ENCODE measurements around the gene HMG20B. TPM values are rescaled to one million over a fixed set of nuclear protein-coding genes. Genes with fewer than 3 reads are reported as not detected.
"Not testable (repeated sequence)": the region's sequence is repeated elsewhere in the genome, so short reads cannot be mapped to it uniquely, and the experiment has no call there.

HMG20B gene
- total RNA-seq, 1 experiment from 2014 or later, result 121 TPM

DNA sequence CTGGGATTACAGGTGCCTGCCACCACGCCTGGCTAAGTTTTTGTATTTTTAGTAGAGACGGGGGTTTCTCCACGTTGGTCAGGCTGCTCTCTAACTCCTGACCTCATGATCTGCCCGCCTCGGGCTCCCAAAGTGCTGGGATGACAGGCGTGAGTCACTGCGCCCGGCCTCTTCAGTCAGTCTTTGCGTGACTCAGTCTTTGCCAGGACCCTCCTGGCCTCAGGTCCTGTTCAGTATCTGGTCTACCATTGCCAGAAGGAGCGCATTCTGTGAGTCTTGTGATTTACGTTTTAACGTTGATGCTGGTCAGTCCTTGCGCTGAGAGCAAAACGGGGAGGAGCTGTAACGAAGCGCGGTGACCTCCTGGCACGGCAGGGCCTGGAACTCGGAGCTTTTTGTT lies 7.6 kb upstream of the HMG20B start:
- no peaks in the 10 kb centered on the region for H3K9me3 Mint-ChIP-seq
- CTCF ChIA-PET, result interaction anchor here (0.6 to 1.8 kb wide), 3 partner anchors 20 to 38 kb away, joined by 4 to 5 read pairs (median 5); no protein-coding TSS in a partner anchor
- DNase-seq (ENCODE audit: low spot score) (no peak), ATAC-seq (no peak)
- H3K36me3 Mint-ChIP-seq, result no peaks in the 10 kb centered on the region
- peaks cover 24% of the 10 kb centered on the region for H3K27me3 Mint-ChIP-seq (ENCODE audit: low read depth)
- H3K27ac Mint-ChIP-seq, result 0 out of 2 replicates have a peak overlapping the region, but pooled peaks have one; percentile 53
- H3K4me1 Mint-ChIP-seq, result no peaks in the 10 kb centered on the region
- H3K4me3 Mint-ChIP-seq, result no peak overlapping the region
- POLR2A ChIA-PET, result interaction anchor here (0.6 kb wide), 1 partner anchor 292 kb away, joined by 6 read pairs; no protein-coding TSS in a partner anchor
- no peak for TF ChIP-seq FOXK1 (CRISPR knock-in tag; IDR thresholded peaks at IDR 0.05)
- TF ChIP-seq, protein P1, sequence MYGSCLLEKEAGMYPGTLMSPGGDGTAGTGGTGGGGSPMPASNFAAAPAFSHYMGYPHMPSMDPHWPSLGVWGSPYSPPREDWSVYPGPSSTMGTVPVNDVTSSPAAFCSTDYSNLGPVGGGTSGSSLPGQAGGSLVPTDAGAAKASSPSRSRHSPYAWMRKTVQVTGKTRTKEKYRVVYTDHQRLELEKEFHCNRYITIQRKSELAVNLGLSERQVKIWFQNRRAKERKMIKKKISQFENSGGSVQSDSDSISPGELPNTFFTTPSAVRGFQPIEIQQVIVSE (CRISPR knock-in tag; IDR thresholded peaks at IDR 0.05; ENCODE audit: borderline replicate concordance), result no peak
- TF ChIP-seq FOXP1 (CRISPR knock-in tag; IDR thresholded peaks at IDR 0.05; ENCODE audit: borderline replicate concordance), result no peak

DNA sequence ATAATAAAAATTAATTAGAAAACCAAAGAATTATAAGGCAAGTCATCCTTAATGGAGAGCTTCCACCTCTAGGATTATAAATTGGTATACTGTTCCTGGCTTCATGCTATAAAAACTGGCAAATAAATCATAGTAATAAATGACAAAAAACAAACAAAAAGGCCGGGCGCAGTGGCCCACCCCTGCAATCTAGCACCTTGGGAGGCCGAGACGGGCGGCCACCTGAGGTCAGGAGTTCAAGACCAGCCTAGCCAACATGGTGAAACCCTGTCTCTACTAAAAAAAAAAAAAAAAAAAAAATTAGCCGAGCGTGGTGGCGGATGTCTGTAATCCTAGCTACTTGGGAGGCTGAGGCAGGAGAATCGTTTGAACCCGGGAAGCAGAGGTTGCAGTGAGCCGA lies 2.7 kb upstream of the HMG20B start:
- H3K36me3 Mint-ChIP-seq; ATAC-seq; H3K9me3 Mint-ChIP-seq; H3K4me1 Mint-ChIP-seq; H3K27ac Mint-ChIP-seq; POLR2A ChIA-PET; H3K27me3 Mint-ChIP-seq (ENCODE audit: low read depth); H3K4me3 Mint-ChIP-seq; DNase-seq (ENCODE audit: low spot score): not testable (repeated sequence)
- CTCF ChIA-PET, result interaction anchor here (0.6 to 1.3 kb wide), 2 partner anchors 25 to 1142 kb away, joined by 3 to 8 read pairs; no protein-coding TSS in a partner anchor

DNA sequence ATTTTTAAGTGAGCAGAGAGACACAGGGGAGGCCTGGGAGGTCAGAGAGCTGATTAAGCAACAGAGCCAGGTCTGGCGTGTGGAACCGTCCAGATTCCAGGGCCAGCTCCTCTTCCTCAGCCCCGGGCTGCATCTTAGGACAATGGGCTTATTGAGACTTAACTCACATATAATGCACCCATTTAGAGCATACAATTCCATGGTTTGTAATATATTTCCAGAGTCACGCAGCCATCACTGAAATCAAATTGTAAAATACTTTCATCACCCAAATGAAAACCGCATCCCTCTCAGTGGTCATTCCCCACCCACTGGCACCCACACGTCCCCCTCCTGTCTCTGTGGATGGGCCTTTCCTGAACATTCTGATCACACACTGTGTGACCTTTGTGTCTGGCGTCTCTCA lies 2.1 kb upstream of the HMG20B start:
- Mint-ChIP-seq H3K36me3 (peaks cover 8% of the 10 kb centered on the region), H3K4me1 (peaks cover 15% of the 10 kb centered on the region), H3K27ac (no peak overlapping the region), H3K27me3 (ENCODE audit: low read depth) (no peaks in the 10 kb centered on the region; the same call in 1 of the 2 replicates), H3K4me3 (no peak overlapping the region), H3K9me3 (no peaks in the 10 kb centered on the region)
- POLR2A ChIA-PET, result no interaction called here
- DNase-seq (ENCODE audit: low spot score) (no peak), ATAC-seq (no peak)
- TF ChIP-seq, protein P2, sequence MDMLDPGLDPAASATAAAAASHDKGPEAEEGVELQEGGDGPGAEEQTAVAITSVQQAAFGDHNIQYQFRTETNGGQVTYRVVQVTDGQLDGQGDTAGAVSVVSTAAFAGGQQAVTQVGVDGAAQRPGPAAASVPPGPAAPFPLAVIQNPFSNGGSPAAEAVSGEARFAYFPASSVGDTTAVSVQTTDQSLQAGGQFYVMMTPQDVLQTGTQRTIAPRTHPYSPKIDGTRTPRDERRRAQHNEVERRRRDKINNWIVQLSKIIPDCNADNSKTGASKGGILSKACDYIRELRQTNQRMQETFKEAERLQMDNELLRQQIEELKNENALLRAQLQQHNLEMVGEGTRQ (CRISPR knock-in tag; IDR thresholded peaks at IDR 0.05), result no peak
- TF ChIP-seq CREM (CRISPR knock-in tag; IDR thresholded peaks at IDR 0.05), result no peak
- CTCF ChIA-PET, result no interaction called here

DNA sequence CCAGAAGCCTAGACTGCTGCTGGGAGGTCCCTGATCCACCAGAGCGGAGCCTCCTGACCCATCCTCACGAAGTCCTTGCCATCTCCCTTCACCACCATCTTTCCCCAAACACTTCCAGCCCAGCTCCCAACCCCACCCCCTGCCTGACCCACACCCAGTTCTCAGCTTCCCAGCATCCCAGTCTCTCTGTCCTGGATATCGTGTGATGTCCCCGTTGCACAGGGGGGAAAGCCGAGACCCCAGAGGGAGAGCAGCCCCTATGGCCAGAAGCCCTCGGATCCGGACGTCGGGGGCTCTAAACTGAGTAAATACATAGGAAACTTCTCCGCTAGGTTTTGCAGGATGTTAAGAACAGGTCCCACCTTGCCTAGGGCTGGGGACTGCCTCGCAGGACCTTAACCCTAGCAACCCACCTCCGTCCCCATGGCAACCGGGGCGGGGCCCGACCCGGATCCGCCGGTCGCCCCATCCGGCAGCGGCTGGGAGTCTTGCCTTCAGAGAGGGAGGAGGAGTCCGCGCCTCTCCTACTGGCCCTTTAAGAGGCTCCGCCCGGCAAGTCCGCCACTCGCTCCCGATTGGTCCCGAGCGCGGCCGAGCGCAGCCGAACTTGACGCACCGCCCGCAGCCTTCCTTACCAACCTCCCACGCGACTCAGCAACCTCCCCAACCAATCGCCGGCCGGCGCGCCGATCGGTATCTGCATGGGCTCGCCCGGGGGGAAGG lies 451 bp upstream of the HMG20B start:
- Mint-ChIP-seq H3K4me1 (peaks cover 21% of the 10 kb centered on the region), H3K4me3 (peak overlapping the region; percentile 56), H3K9me3 (no peaks in the 10 kb centered on the region), H3K27ac (no peak overlapping the region), H3K27me3 (ENCODE audit: low read depth) (no peaks in the 10 kb centered on the region; the same call in 1 of the 2 replicates), H3K36me3 (peaks cover 8% of the 10 kb centered on the region)
- TF ChIP-seq RORB (CRISPR knock-in tag; IDR thresholded peaks at IDR 0.05) (no peak), ZNF396 (CRISPR knock-in tag; IDR thresholded peaks at IDR 0.05; ENCODE audit: borderline replicate concordance) (no peak), NFYB (CRISPR knock-in tag; conservative IDR thresholded peaks at IDR 0.05; ENCODE audit: low read depth) (peak; percentile 90), NR1H2 (CRISPR knock-in tag; IDR thresholded peaks at IDR 0.05) (no peak), SP1 (CRISPR knock-in tag; conservative IDR thresholded peaks at IDR 0.05) (peak; percentile 95), FOXK1 (CRISPR knock-in tag; IDR thresholded peaks at IDR 0.05) (no peak), ATF1 (CRISPR knock-in tag; IDR thresholded peaks at IDR 0.05) (no peak), ETV6 (CRISPR knock-in tag; IDR thresholded peaks at IDR 0.05) (0 out of 2 replicates have a peak, but pooled peaks have one; percentile 27), ZNF138 (CRISPR knock-in tag; conservative IDR thresholded peaks at IDR 0.05) (no peak)
- TF ChIP-seq, protein P3, sequence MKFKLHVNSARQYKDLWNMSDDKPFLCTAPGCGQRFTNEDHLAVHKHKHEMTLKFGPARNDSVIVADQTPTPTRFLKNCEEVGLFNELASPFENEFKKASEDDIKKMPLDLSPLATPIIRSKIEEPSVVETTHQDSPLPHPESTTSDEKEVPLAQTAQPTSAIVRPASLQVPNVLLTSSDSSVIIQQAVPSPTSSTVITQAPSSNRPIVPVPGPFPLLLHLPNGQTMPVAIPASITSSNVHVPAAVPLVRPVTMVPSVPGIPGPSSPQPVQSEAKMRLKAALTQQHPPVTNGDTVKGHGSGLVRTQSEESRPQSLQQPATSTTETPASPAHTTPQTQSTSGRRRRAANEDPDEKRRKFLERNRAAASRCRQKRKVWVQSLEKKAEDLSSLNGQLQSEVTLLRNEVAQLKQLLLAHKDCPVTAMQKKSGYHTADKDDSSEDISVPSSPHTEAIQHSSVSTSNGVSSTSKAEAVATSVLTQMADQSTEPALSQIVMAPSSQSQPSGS (CRISPR knock-in tag; IDR thresholded peaks at IDR 0.05; ENCODE audit: borderline replicate concordance, low read depth), result no peak
- TF ChIP-seq, protein P4, sequence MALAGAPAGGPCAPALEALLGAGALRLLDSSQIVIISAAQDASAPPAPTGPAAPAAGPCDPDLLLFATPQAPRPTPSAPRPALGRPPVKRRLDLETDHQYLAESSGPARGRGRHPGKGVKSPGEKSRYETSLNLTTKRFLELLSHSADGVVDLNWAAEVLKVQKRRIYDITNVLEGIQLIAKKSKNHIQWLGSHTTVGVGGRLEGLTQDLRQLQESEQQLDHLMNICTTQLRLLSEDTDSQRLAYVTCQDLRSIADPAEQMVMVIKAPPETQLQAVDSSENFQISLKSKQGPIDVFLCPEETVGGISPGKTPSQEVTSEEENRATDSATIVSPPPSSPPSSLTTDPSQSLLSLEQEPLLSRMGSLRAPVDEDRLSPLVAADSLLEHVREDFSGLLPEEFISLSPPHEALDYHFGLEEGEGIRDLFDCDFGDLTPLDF (CRISPR knock-in tag; IDR thresholded peaks at IDR 0.05), result no peak
- TF ChIP-seq, protein P5, sequence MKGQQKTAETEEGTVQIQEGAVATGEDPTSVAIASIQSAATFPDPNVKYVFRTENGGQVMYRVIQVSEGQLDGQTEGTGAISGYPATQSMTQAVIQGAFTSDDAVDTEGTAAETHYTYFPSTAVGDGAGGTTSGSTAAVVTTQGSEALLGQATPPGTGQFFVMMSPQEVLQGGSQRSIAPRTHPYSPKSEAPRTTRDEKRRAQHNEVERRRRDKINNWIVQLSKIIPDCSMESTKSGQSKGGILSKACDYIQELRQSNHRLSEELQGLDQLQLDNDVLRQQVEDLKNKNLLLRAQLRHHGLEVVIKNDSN (CRISPR knock-in tag; IDR thresholded peaks at IDR 0.05), result no peak
- peak; percentile 100 for DNase-seq (ENCODE audit: low spot score)
- ATAC-seq, result peak; percentile 83
- ChIA-PET CTCF (interaction anchor here (0.5 kb wide), 1 partner anchor 54 kb away, joined by 3 read pairs; no protein-coding TSS in a partner anchor), POLR2A (no interaction called here)

Data from WTC11 (cell line).